NCI-H2081 treated with DMSO at 0.1 percent for 48 hours (cell line): ENCODE data around the gene RABGAP1L.
"Not testable (repeated sequence)": the region's sequence is repeated elsewhere in the genome, so short reads cannot be mapped to it uniquely, and the experiment has no call there.

ENCODE experiments used
- DNase-seq: peaks from one replicate; lab custom pipeline; 2025; lab: John Stamatoyannopoulos, UW

The RABGAP1L gene

GRCh38 chr1:174447866-174448530 lies 288.7 kb downstream of the RABGAP1L start, which contains the start of gene GPR52:
TSS of gene GPR52 (plus strand) at chr1:174447964. CDS start at chr1:174448112, 148 bp downstream.
- DNase-seq, result no peak

- no peak for DNase-seq
Observed at GRCh38 chr1:174448531-174448883, 289.2 kb downstream of the RABGAP1L start.

- DNase-seq, result no peak
Observed at GRCh38 chr1:174448974-174449373, 289.7 kb downstream of the RABGAP1L start.

GRCh38 chr1:174451408-174451807 lies 292.1 kb downstream of the RABGAP1L start:
- no peak for DNase-seq

GRCh38 chr1:174465855-174466254 lies 306.5 kb downstream of the RABGAP1L start:
- no peak for DNase-seq

- no peak for DNase-seq
Observed at GRCh38 chr1:174466607-174467006, 307.3 kb downstream of the RABGAP1L start.

- no peak for DNase-seq
Observed at GRCh38 chr1:174469052-174469451, 309.7 kb downstream of the RABGAP1L start.

GRCh38 chr1:174469687-174470086 lies 310.4 kb downstream of the RABGAP1L start:
- no peak for DNase-seq

GRCh38 chr1:174479281-174479680 lies 320.0 kb downstream of the RABGAP1L start:
- DNase-seq, result no peak

- no peak for DNase-seq
Observed at GRCh38 chr1:174480324-174480723, 321.0 kb downstream of the RABGAP1L start.

GRCh38 chr1:174491606-174492005 lies 332.3 kb downstream of the RABGAP1L start:
- no peak for DNase-seq

- no peak for DNase-seq
Observed at GRCh38 chr1:174497478-174497877, 338.2 kb downstream of the RABGAP1L start.

- DNase-seq, result not testable (repeated sequence)
Observed at GRCh38 chr1:174516755-174517154, 357.4 kb downstream of the RABGAP1L start.

- DNase-seq, result no peak
Observed at GRCh38 chr1:174519844-174520243, 360.5 kb downstream of the RABGAP1L start.

GRCh38 chr1:174531751-174532150 lies 372.4 kb downstream of the RABGAP1L start:
- DNase-seq, result no peak

GRCh38 chr1:174534789-174535188 lies 375.5 kb downstream of the RABGAP1L start:
- DNase-seq, result no peak

GRCh38 chr1:174535207-174535606 lies 375.9 kb downstream of the RABGAP1L start:
- no peak for DNase-seq

GRCh38 chr1:174543421-174543820 lies 384.1 kb downstream of the RABGAP1L start:
- DNase-seq, result not testable (repeated sequence)

GRCh38 chr1:174550296-174550695 lies 391.0 kb downstream of the RABGAP1L start:
- DNase-seq, result no peak

GRCh38 chr1:174556392-174556791 lies 397.1 kb downstream of the RABGAP1L start:
- DNase-seq, result no peak

- no peak for DNase-seq
Observed at GRCh38 chr1:174568551-174568950, 409.2 kb downstream of the RABGAP1L start.

GRCh38 chr1:174569240-174569639 lies 409.9 kb downstream of the RABGAP1L start:
- DNase-seq, result no peak

GRCh38 chr1:174572771-174573170 lies 413.5 kb downstream of the RABGAP1L start:
- DNase-seq, result no peak

- not testable (repeated sequence) for DNase-seq
Observed at GRCh38 chr1:174576120-174576519, 416.8 kb downstream of the RABGAP1L start.
